SK-N-SH (cell line): ENCODE results near the gene CYFIP1. TPM values are rescaled to one million over a fixed set of nuclear protein-coding genes. Genes with fewer than 3 reads are reported as not detected.

Experiments
- CTCF ChIA-PET: fragments of 300-600, 350-600 bp; formaldehyde crosslinking; extraction: SDS; loops from one replicate; lab custom pipeline; 2021; lab: Yijun Ruan, JAX
- POLR2A ChIA-PET: fragments of 350-600 bp; sonication (Branson Sonifier 250); formaldehyde crosslinking; extraction: SDS; loops from one replicate; lab custom pipeline; 2020; ENCODE audit warnings: antibody characterized with exemption, inconsistent platforms; lab: Yijun Ruan, JAX
- DNase-seq: peaks from one replicate; pipeline ENCODE4 v3.0.0; 2012
- H2AFZ ChIP-seq: fragments of 200-600 bp; sonication (generic); 2 replicates; pipeline ENCODE4 v1.8.1; 2016; ENCODE audit warnings: antibody characterized with exemption, mild to moderate bottlenecking, low read depth
- H3F3A ChIP-seq: fragments of 200-600 bp; sonication (generic); replicated peaks from 2 replicates; pipeline ENCODE3; 2016; ENCODE audit warnings: antibody characterized with exemption, mild to moderate bottlenecking; ENCODE audit not compliant: insufficient read depth
- H3K27ac ChIP-seq, 2 experiments: fragments of 200-500 bp in 1 of 2; fragments of 200-600 bp in 1 of 2; sonication (Bioruptor generic) in 1 of 2; sonication (generic), shearing (Covaris generic) in 1 of 2; 2 replicates each; pipeline versions ENCODE4 v1.5.1 to v1.6.1; 2014 to 2016; ENCODE audit warnings: low read depth in 2 of 2, inconsistent platforms in 1 of 2, low read length in 1 of 2, mild to moderate bottlenecking in 1 of 2, mixed read lengths in 1 of 2
- H3K27me3 ChIP-seq: fragments of 200-600 bp; sonication (generic), shearing (Covaris generic); 2 replicates; pipeline ENCODE4 v1.6.1; 2016; ENCODE audit warnings: mixed run types; ENCODE audit not compliant: insufficient read depth
- H3K36me3 ChIP-seq, 2 experiments: fragments of 200-500 bp in 1 of 2; fragments of 200-600 bp in 1 of 2; sonication (Bioruptor generic) in 1 of 2; sonication (generic) in 1 of 2; replicated peaks in 1 of 2; 2 replicates each; pipeline versions ENCODE3 to v1.5.1; 2014 to 2016; ENCODE audit warnings: low read length in 1 of 2, mild to moderate bottlenecking in 1 of 2; ENCODE audit not compliant: insufficient read depth in 2 of 2, control insufficient read depth in 1 of 2
- H3K4me1 ChIP-seq, 2 experiments: fragments of 200-500 bp in 1 of 2; fragments of 200-600 bp in 1 of 2; sonication (Bioruptor generic) in 1 of 2; sonication (generic), shearing (Covaris generic) in 1 of 2; 2 replicates each; pipeline versions ENCODE4 v1.5.1 to v1.6.1; 2014 to 2016; ENCODE audit warnings: low read depth in 1 of 2, low read length in 1 of 2, mixed run types in 1 of 2; ENCODE audit not compliant: insufficient read depth in 2 of 2, control insufficient read depth in 1 of 2
- H3K4me2 ChIP-seq: fragments of 200-600 bp; sonication (generic), shearing (Covaris generic); 2 replicates; pipeline ENCODE4 v1.6.1; 2017; ENCODE audit warnings: mixed run types
- H3K4me3 ChIP-seq, 2 experiments: fragments of 200-500 bp in 1 of 2; fragments of 200-600 bp in 1 of 2; sonication (Bioruptor generic) in 1 of 2; sonication (generic), shearing (Covaris generic) in 1 of 2; 2 replicates each; pipeline versions ENCODE4 v1.5.1 to v1.8.1; 2014 to 2016; ENCODE audit warnings: low read depth in 2 of 2, inconsistent platforms in 1 of 2, low read length in 1 of 2, mild to moderate bottlenecking in 1 of 2, mixed read lengths in 1 of 2, moderate library complexity in 1 of 2
- H3K79me2 ChIP-seq: fragments of 200-600 bp; sonication (generic); 2 replicates; pipeline ENCODE4 v1.8.1; 2017; ENCODE audit warnings: mild to moderate bottlenecking; ENCODE audit not compliant: insufficient read depth
- H3K9ac ChIP-seq: fragments of 200-600 bp; sonication (generic); 2 replicates; pipeline ENCODE4 v1.6.1; 2017; ENCODE audit warnings: mixed run types
- H3K9me2 ChIP-seq: fragments of 200-600 bp; sonication (generic); 2 replicates; pipeline ENCODE4 v1.6.1; 2017; ENCODE audit warnings: mixed run types
- H3K9me3 ChIP-seq: fragments of 200-600 bp; sonication (generic); 2 replicates; pipeline ENCODE4 v1.6.1; 2017; ENCODE audit warnings: mixed run types, mild to moderate bottlenecking, moderate library complexity
- H4K20me1 ChIP-seq: fragments of 200-600 bp; sonication (generic); 2 replicates; pipeline ENCODE4 v1.6.1; 2017; ENCODE audit warnings: mild to moderate bottlenecking, mixed run types; ENCODE audit not compliant: insufficient read depth
- CHD2 ChIP-seq: fragments of 150-350 bp; IDR thresholded peaks from 2 replicates; pipeline ENCODE4 v1.6.1; 2018; ENCODE audit warnings: low read length; ENCODE audit not compliant: partially characterized antibody
- CTCF ChIP-seq: fragments of 200-600 bp; sonication (generic); IDR thresholded peaks from 2 replicates; pipeline ENCODE4 v1.6.1; 2017; ENCODE audit warnings: antibody characterized with exemption, mild to moderate bottlenecking, moderate library complexity
- EZH2phosphoT487 ChIP-seq: fragments of 200-600 bp; sonication (generic); IDR thresholded peaks from 2 replicates; pipeline ENCODE4 v1.6.1; 2017; ENCODE audit warnings: low read depth, mixed run types, mild to moderate bottlenecking, antibody characterized with exemption, moderate library complexity, borderline replicate concordance
- GABPA ChIP-seq: IDR thresholded peaks from 2 replicates; pipeline ENCODE4 v1.4.0; 2012; ENCODE audit warnings: low read depth, mild to moderate bottlenecking
- IRF3 ChIP-seq: fragments of 150-350 bp; IDR thresholded peaks from 2 replicates; pipeline ENCODE4 v1.6.1; 2016; ENCODE audit warnings: mild to moderate bottlenecking, low read depth, low read length
- MEF2A ChIP-seq: IDR thresholded peaks from 2 replicates; pipeline ENCODE4 v1.4.0; 2012; ENCODE audit warnings: low read depth, borderline replicate concordance
- NFIC ChIP-seq: IDR thresholded peaks from 2 replicates; pipeline ENCODE4 v1.4.0; 2012; ENCODE audit warnings: borderline replicate concordance
- NRF1 ChIP-seq: IDR thresholded peaks from 2 replicates; pipeline ENCODE4 v1.6.1; 2012; ENCODE audit warnings: low read depth, mild to moderate bottlenecking, low read length
- PBX3 ChIP-seq: IDR thresholded peaks from 2 replicates; pipeline ENCODE4; 2012
- POLR2AphosphoS5 ChIP-seq: IDR thresholded peaks from 2 replicates; pipeline ENCODE4 v1.6.1; 2012; ENCODE audit warnings: low read depth, low read length
- RCOR1 ChIP-seq: fragments of 150-350 bp; IDR thresholded peaks from 2 replicates; pipeline ENCODE4 v1.6.1; 2017; ENCODE audit warnings: antibody characterized with exemption, low read length
- TAF1 ChIP-seq: IDR thresholded peaks from 2 replicates; pipeline ENCODE4 v1.6.1; 2012; ENCODE audit warnings: low read depth, mild to moderate bottlenecking, low read length, moderate library complexity, borderline replicate concordance
- TCF12 ChIP-seq: IDR thresholded peaks from 2 replicates; pipeline ENCODE4 v1.4.0; 2012
- USF2 ChIP-seq: fragments of 150-350 bp; IDR thresholded peaks from 2 replicates; pipeline ENCODE4 v1.6.1; 2017; ENCODE audit warnings: antibody characterized with exemption, low read length, low read depth, borderline replicate concordance
- YY1 ChIP-seq: IDR thresholded peaks from 2 replicates; pipeline ENCODE4 v1.4.0; 2012; ENCODE audit warnings: low read depth, mild to moderate bottlenecking
- ZBTB33 ChIP-seq: IDR thresholded peaks from 2 replicates; pipeline ENCODE4 v1.4.0; 2012; ENCODE audit warnings: low read depth, borderline replicate concordance
- WGBS: methylation state at CpG from one replicate; pipeline ENCODE4 v1.1.6; 2017; ENCODE audit warnings: low lambda C conversion rate; 5-methylcytosine and 5-hydroxymethylcytosine counted together
- polyA plus RNA-seq, 3 experiments: library from polyadenylated mRNA; depleted of rRNA; stranded (reverse); fragments of >200 nt; gene quantifications; 2 replicates each; pipeline ENCODE4 v1.2.3, GENCODE V29; 2012

Gene CYFIP1
- polyA plus RNA-seq, 1 of the 3 experiments (the other 2 are of a cell fraction), result 53.4 TPM

- no peak for DNase-seq
- Histone ChIP-seq H3K9ac (no peak overlapping the region), H3K79me2 (peaks cover 73% of the 10 kb centered on the region)
- no peak for TF ChIP-seq MEF2A
- no peak for TF ChIP-seq EZH2phosphoT487
- TF ChIP-seq CTCF, result no peak
- TF ChIP-seq POLR2AphosphoS5, result no peak
- no peak for TF ChIP-seq CHD2
- TF ChIP-seq YY1, result no peak
- no peak for TF ChIP-seq RCOR1
- no peak for TF ChIP-seq IRF3
- no peak for TF ChIP-seq TAF1
- no peak for TF ChIP-seq GABPA
- TF ChIP-seq NRF1, result no peak
- TF ChIP-seq ZBTB33, result no peak
- no peak for TF ChIP-seq NFIC
- no peak for TF ChIP-seq PBX3
- no peak for TF ChIP-seq TCF12
- no peak for TF ChIP-seq USF2
- TF ChIP-seq, all 33 proteins: peak for 0
- Histone ChIP-seq H3K4me1 (peaks cover 0 to 30% of the 10 kb centered on the region in 2 experiments; a peak in 3 of 4 replicates), H3K36me3 (peaks cover 6 to 19% of the 10 kb centered on the region in 2 experiments), H3K9me3 (no peaks in the 10 kb centered on the region), H3K4me3 (no peak overlapping the region), H3K9me2 (no peaks in the 10 kb centered on the region), H2AFZ (no peak overlapping the region), H3K4me2 (no peak overlapping the region), H3K27ac (no peak overlapping the region; a peak in 1 of 4 replicates), H4K20me1 (peaks cover 51% of the 10 kb centered on the region), H3F3A (peaks cover 8% of the 10 kb centered on the region), H3K27me3 (no peaks in the 10 kb centered on the region)
- CTCF ChIA-PET, result interaction anchor here (0.8 kb wide), 1 partner anchor 15 kb away, joined by 3 read pairs; no protein-coding TSS in a partner anchor
- WGBS, result 90% methylated on average over 14 of the region's 27 CpGs
- POLR2A ChIA-PET, result no interaction called here
Observed at GRCh38 chr15:22947101-22948000, 32.8 kb downstream of the CYFIP1 start.
